OCI-LY7 (cell line): ENCODE results near the gene VAMP2.
"Not testable (repeated sequence)": the region's sequence is repeated elsewhere in the genome, so short reads cannot be mapped to it uniquely, and the experiment has no call there.

Experiments
- EZH2phosphoT487 ChIP-seq: fragments of 200-600 bp; sonication (generic); IDR thresholded peaks from 2 replicates; pipeline ENCODE4 v1.6.1; 2018; ENCODE audit warnings: low read depth, borderline replicate concordance, mild to moderate bottlenecking, mixed run types, antibody characterized with exemption, low read length, moderate library complexity, mixed read lengths
- TF ChIP-seq, protein P1 (sequence below): fragments of 200-600 bp; sonication (generic); conservative IDR thresholded peaks from 2 replicates; pipeline ENCODE4 v1.5.1; 2014; ENCODE audit warnings: mild to moderate bottlenecking, antibody characterized with exemption, low read length, moderate library complexity, mixed read lengths

DNA sequence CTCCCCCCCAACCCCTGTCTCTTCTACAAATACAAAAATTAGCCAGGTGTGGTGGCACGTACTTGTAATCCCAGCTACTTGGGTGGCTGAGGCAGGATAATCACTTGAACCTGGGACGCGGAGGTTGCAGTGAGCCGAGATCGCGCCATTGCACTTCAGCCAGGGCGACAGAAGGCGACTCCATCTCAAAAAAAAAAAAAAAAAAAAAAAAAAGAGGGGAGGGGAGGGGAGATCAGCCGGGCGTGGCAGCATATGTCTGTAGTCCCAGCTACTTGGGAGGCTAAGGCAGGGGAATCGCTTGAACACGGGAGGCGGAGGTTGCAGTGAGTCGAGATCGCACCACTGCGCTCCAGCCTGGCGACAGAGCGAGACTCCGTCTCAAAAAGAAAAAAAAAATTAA, 7.4 kb upstream of the VAMP2 start:
- TF ChIP-seq, protein P1, sequence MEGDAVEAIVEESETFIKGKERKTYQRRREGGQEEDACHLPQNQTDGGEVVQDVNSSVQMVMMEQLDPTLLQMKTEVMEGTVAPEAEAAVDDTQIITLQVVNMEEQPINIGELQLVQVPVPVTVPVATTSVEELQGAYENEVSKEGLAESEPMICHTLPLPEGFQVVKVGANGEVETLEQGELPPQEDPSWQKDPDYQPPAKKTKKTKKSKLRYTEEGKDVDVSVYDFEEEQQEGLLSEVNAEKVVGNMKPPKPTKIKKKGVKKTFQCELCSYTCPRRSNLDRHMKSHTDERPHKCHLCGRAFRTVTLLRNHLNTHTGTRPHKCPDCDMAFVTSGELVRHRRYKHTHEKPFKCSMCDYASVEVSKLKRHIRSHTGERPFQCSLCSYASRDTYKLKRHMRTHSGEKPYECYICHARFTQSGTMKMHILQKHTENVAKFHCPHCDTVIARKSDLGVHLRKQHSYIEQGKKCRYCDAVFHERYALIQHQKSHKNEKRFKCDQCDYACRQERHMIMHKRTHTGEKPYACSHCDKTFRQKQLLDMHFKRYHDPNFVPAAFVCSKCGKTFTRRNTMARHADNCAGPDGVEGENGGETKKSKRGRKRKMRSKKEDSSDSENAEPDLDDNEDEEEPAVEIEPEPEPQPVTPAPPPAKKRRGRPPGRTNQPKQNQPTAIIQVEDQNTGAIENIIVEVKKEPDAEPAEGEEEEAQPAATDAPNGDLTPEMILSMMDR: not testable (repeated sequence)
- TF ChIP-seq EZH2phosphoT487: not testable (repeated sequence)
